ENCODE results near the gene AFF4. TPM values are rescaled to one million over a fixed set of nuclear protein-coding genes. Genes with fewer than 3 reads are reported as not detected.

The AFF4 gene
- total RNA-seq, 1 donor from 2014 or later = 87.9 TPM

DNA sequence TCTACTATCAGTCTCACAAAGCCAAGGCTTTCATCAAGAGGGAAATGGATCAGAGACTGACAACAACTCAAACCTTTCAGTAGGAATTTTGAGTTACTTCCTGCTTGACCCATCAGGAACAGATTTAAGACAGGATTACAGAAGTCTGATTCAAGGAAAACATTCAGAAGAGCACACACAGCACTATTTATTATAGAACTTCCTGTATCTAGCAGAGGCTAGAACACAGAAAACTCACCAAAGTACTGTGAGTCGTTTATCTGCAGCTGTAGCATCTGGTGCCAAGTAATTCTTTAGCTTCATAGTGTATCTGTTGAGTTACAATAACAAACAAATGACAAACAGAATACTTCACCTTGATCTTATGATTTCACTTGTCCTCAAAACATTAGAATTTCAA is 76.2 kb downstream of the AFF4 start:
- no peak for DNase-seq (ENCODE audit: low read depth)

DNA sequence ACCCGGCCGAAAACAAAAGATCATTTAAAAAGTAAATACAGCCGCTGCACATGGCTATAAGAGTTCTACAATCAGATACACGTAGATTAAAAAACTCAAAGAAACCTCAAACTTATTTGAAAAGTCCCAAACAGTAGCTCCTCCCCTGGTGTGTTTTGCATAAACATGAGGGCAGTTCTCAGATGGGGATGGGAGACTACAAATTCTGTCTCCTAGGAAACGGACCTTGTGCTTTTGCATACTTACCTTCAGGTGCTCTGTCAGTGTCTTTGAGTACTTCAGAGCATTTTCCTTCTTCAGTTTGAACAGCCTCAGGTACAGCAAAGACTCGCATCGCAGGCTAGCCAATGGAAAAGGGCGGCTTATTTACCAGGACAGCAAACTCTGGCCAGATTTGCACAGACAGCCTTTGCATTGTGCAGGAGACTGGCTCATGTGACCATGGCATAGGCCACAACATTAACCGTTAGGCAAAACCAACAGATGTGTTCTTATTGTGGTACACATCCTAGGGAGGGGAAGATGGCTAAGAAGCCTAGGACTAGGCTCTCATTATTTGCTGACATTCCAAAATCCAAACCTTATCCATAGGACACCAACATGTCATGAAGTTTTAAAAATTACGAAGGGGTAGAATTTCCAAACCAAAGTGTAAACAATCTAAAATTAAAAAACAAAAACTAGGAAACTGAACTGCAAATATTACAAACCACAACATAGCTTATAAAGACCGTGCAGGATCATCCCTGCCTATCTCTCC is 77.2 kb downstream of the AFF4 start:
- DNase-seq (ENCODE audit: low read depth) = no peak

- no peak for DNase-seq (ENCODE audit: low read depth)
Observed at GRCh38 chr5:132884548-132884947, 78.9 kb downstream of the AFF4 start.

- DNase-seq (ENCODE audit: low read depth) = peak; percentile 71
Observed at GRCh38 chr5:132883261-132883834, 80.1 kb downstream of the AFF4 start.

DNA sequence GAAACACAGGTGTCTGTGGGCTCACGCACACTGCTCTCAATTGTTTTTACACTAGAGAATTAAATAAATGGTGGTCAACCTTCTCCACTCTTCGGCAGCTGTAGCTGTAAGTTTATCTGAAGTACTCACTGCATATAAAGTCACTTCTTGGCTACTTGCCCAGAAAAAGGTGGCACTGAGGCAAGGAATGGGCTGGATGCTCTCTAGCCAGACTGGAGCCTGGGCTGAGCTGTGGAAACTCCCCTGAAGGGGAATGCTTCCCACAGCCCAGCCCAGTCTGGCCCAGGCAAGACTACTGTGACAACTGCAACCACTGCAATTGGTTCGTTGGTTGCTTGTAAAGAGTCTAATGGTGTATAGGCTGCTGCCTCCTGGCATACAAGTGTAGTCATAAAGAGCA is 85.5 kb downstream of the AFF4 start:
- peak; percentile 92 for DNase-seq (ENCODE audit: low read depth)

GRCh38 chr5:132877466-132877865 is 86.0 kb downstream of the AFF4 start:
- DNase-seq (ENCODE audit: low read depth) = no peak

DNA sequence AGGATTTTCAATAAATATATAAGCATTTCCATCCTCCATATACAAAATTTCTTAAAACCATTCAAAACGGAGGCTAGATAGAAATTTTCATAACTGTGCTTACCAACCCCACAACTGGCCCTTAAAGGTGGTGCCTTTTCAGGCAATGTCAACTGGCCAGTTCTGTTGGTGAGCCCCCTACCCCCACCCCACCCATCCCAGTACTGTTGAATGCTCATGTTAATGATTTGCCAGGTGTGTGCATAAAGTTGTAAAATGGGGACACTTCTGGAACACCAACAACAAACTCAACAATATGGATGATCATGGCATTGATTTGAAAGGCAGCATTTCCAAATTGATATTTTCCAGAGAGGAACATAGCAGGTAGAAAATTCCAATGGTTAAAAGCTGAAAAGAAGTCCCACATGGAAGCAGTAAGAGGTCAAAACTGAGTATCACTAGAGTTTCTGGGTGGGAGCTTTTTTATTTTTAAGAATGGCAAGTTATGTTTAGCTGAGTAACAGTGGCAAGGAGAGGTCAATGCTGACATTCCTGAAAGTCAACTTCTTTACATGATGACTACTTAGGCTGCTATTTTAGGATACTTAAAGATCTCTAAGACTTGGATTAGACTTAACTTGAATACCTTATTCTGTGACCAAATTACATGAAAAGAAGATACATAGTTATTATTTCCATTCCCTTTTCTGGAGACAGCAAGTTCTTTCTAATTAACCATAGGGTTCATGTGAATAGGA is 87.2 kb downstream of the AFF4 start:
- DNase-seq (ENCODE audit: low read depth) = no peak

DNA sequence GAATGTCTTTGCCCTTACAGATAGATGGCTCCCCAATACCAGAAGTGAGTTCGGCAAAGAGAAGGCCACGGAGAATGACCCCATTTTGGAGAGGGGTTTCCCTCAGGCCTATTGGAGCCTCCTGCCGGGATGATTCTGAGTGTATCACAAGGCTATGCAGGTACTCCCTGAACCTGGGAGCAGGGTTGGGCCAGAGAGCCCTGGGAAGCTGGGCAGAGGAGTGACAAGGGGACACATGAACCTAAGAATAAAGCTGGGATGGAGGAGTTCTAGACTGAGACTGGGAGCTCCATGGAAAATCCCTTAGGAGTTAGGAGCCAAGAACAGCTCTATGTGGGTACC is 89.5 kb downstream of the AFF4 start:
- no peak for DNase-seq (ENCODE audit: low read depth)

DNA sequence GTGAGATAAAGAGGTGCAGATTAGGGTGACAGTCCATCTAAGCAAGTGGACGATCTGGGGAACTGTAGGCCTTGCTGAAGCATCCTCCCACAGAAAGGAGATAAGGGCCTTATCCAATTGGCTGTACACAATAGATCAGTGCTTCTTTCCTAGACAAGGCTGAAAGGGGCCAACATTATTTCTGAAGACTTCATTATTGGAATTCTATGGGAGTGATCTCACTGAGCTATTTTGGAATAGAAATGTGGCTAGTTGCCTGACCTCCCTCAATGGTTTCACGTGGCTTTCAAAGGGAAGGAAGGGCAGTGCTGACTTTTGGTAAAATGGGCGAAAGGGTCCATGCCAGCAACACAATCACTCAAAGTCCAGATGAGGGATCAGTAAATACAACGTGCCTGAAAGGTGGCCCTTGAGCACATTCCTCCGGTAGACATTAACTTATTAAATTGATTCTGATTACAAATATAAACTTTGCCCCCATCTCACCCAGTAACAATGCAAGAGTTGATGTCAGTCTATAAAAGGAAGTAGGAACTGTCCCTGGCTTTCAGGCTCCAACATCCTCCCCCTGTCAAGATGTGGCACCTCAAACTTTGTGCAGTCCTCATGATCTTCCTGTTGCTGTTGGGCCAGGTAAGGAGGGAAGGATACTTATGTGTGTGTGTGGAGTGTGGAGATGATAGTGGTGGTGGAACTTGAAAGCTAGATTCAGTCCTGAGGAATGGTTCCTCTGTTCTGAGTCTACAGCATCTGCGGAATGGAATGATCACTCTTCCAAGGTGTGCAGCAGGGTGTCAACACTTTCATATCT is 90.1 kb downstream of the AFF4 start, which contains the start of gene LEAP2:
Gene LEAP2 (plus strand): TSS at position 550 of the 811 bp plus-strand sequence. CDS start 27 bp downstream, at position 577.
- DNase-seq (ENCODE audit: low read depth) = peak; percentile 63

DNA sequence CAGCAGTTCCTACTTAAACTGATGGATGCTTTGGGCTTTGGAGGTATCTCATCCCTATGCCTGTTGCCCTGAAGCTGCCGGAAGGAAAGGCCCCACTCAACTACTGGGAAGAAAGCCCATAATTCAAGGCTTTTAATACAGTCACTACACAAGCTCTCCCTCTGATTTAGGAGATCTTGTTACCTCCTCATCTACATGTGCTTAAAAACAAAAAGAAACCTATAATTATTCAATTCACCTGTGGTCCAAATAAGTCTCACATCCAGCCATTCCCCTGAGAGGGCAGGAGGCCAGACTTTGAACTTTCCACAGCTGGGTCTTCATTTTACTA is 90.7 kb downstream of the AFF4 start:
- DNase-seq (ENCODE audit: low read depth) = no peak

DNA sequence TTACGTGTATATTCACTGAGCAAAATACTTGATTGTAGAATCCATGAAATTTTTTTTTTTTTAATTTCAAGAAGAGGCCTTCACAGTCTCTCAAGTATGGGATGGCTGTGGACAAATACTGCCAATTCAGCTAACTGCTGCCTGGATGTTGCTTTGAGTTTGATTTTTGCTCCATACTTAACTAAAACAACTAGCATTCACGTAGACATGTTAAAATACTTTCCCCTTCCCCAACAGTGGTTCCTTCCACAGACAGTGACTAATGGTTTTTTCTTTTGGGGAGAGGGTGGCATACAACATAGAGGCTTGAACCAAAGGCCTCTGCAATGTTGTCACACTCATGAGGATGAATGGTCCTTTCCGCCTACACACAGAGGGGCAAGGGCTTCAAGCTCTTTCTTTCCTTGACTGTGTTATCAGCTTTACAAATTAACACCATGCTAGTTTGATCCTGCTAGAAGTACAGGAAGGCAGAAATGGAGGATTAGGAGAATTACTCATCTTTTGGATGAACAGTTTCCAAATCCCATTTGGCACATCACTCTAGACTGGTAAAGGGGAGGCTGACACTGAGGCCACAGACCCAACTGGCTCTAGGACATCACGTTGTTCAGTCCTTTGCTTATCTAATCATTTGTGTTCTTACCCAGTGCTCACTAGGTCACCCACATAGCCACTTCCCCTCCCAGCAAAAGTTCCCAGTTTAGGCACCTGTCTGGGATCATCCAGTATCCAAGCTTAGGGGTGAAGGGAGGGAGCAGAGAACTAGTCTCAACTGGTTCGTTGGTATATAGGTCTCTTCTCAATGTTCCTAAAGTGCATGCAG is 91.8 kb downstream of the AFF4 start:
- no peak for DNase-seq (ENCODE audit: low read depth)

GRCh38 chr5:132870801-132871200 is 92.6 kb downstream of the AFF4 start:
- no peak for DNase-seq (ENCODE audit: low read depth)

- no peak for DNase-seq (ENCODE audit: low read depth)
Observed at GRCh38 chr5:132868754-132869153, 94.7 kb downstream of the AFF4 start.

DNA sequence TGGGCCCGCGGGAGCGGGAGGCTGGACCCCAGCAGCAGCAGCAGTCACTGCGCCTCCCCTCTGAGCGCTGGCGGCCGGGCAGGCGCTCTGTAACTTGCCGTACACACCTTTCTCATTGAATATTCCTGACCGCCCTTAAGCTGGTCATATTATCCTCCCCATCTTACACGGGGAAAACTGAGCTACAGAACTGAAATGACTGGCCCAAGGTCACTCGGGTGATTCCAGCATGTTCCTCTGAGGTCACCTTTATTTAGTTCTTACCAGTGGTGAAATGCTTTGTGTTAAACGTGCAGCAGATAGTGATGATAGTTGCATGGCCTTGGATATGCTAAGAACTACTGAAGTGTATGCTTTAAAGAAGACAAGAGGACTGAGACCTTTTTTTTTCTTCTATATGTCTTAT is 96.4 kb downstream of the AFF4 start:
- no peak for DNase-seq (ENCODE audit: low read depth)

- peak; percentile 100 for DNase-seq (ENCODE audit: low read depth)
Observed at GRCh38 chr5:132866342-132867045, 96.9 kb downstream of the AFF4 start, which contains the start of the genes GDF9 and UQCRQ. TSS of gene GDF9 (minus strand) at chr5:132866469. CDS start at chr5:132864533, 1,936 bp downstream. TSS of gene UQCRQ (plus strand) at chr5:132866642. CDS start at chr5:132866882, 240 bp downstream.

- no peak for DNase-seq (ENCODE audit: low read depth)
Observed at GRCh38 chr5:132865668-132866341, 97.6 kb downstream of the AFF4 start.

DNA sequence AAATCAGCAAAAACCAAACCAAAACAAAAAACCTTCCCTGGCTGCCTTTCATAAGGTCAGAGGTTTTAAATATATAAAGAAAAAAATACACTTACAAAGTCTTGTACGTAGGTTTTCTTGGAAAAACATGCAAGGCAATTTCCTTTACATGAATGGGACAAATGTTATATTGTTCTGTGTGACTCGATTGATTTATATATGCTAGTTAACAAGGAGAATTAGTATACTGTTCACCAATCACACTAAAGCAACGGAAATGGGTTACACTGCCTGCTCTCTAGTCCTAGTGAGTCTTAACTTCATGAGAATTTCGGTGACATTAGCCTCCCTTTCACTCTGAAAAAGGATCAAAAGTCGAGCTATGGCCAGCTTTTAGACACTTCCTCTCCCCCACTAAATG is 102.7 kb downstream of the AFF4 start:
- DNase-seq (ENCODE audit: low read depth) = no peak

GRCh38 chr5:132859889-132860437 is 103.5 kb downstream of the AFF4 start:
- no peak for DNase-seq (ENCODE audit: low read depth)

DNA sequence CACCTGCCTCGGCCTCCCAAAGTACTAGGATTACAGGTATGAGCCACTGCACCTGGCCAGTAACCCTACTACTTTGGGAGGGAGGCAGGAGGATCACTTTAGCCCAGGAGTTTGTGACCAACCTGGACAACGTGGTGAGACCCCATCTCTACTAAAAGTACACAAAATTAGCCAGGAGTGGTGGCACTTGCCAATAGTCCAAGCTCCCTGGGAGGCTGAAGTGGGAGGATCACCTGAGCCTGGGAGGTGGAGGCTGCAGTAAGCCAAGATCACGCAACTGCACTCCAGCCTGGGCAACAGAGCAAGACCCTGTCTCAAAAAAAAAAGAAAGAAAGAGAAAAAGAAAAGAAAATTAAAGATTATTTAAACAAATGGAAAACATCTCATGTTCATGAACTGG is 107.4 kb downstream of the AFF4 start:
- no peak for DNase-seq (ENCODE audit: low read depth)
